IMR-90 (cell line): ENCODE data around the gene KRT80. TPM values are rescaled to one million over a fixed set of nuclear protein-coding genes. Genes with fewer than 3 reads are reported as not detected.

Experiments
- ATAC-seq: fragments of 200-7000 bp; cut with Tn5 transposase; 2 replicates; pipeline ENCODE4 v1.9.1; 2020; ENCODE audit warnings: low read depth, mild to moderate bottlenecking, moderate library complexity
- BruUV-seq: library from RNA; stranded (reverse); fragments of 400-500 nt; replicated peaks from 2 replicates; lab custom pipeline; 2021; lab: Mats Ljungman, UMichigan
- CTCF ChIA-PET: fragments of 300-600 bp; formaldehyde crosslinking; extraction: SDS; loops from one replicate; lab custom pipeline; 2021; ENCODE audit warnings: antibody characterized with exemption; lab: Yijun Ruan, JAX
- POLR2A ChIA-PET: fragments of 300-600 bp; sonication (Branson Sonifier 250); formaldehyde crosslinking; loops from one replicate; lab custom pipeline; 2022; ENCODE audit warnings: antibody characterized with exemption; ENCODE audit not compliant: unreplicated experiment; lab: Charles Lee
- DNase-seq: peaks from one replicate; pipeline ENCODE4 v3.0.0; 2013
- H2AFZ ChIP-seq: replicated peaks from 2 replicates; pipeline ENCODE3; 2013; ENCODE audit warnings: low read length, mild to moderate bottlenecking; ENCODE audit not compliant: poor library complexity
- H2AK5ac ChIP-seq: 2 replicates; pipeline ENCODE4 v1.6.1; 2013; ENCODE audit warnings: low read depth, low read length, inconsistent platforms
- H2AK9ac ChIP-seq: replicated peaks from 2 replicates; pipeline ENCODE3; 2013; ENCODE audit warnings: mild to moderate bottlenecking, low read depth, low read length, moderate library complexity; ENCODE audit not compliant: poor library complexity
- H2BK120ac ChIP-seq: 2 replicates; pipeline ENCODE4 v1.6.1; 2013; ENCODE audit warnings: low read depth, low read length, inconsistent platforms
- H2BK15ac ChIP-seq: 3 replicates; pipeline ENCODE4 v1.6.1; 2013; ENCODE audit warnings: low read depth, low read length, inconsistent platforms
- H2BK20ac ChIP-seq: 2 replicates; pipeline ENCODE4 v1.6.1; 2013; ENCODE audit warnings: low read depth, mild to moderate bottlenecking, inconsistent platforms, low read length, moderate library complexity
- H2BK5ac ChIP-seq: 2 replicates; pipeline ENCODE4 v1.6.1; 2013; ENCODE audit warnings: mild to moderate bottlenecking, low read depth, low read length, inconsistent platforms; ENCODE audit not compliant: poor library complexity, severe bottlenecking
- H3K14ac ChIP-seq: replicated peaks from 2 replicates; pipeline ENCODE4 v1.6.1; 2013; ENCODE audit warnings: low read depth, low read length, inconsistent platforms
- H3K18ac ChIP-seq: 2 replicates; pipeline ENCODE4 v1.6.1; 2013; ENCODE audit warnings: low read depth, low read length, control low read depth
- H3K23ac ChIP-seq: 2 replicates; pipeline ENCODE4 v1.6.1; 2013; ENCODE audit warnings: low read depth, low read length, inconsistent platforms
- H3K27ac ChIP-seq: 2 replicates; pipeline ENCODE4 v1.5.1; 2013; ENCODE audit warnings: mild to moderate bottlenecking, control low read depth, low read length; ENCODE audit not compliant: insufficient read depth
- H3K27me3 ChIP-seq: 2 replicates; pipeline ENCODE4 v1.6.1; 2013; ENCODE audit warnings: low read length; ENCODE audit not compliant: control insufficient read depth, insufficient read depth
- H3K36me3 ChIP-seq: 2 replicates; pipeline ENCODE4 v1.6.1; 2013; ENCODE audit warnings: low read length, mixed read lengths; ENCODE audit not compliant: control insufficient read depth, insufficient read depth
- H3K4ac ChIP-seq: 2 replicates; pipeline ENCODE4 v1.6.1; 2013; ENCODE audit warnings: low read depth, low read length, inconsistent platforms
- H3K4me1 ChIP-seq: 2 replicates; pipeline ENCODE4 v1.6.1; 2013; ENCODE audit warnings: low read length, mixed read lengths; ENCODE audit not compliant: control insufficient read depth, insufficient read depth
- H3K4me2 ChIP-seq: 2 replicates; pipeline ENCODE4 v1.6.1; 2013; ENCODE audit warnings: low read depth, mild to moderate bottlenecking, control low read depth, low read length, moderate library complexity
- H3K4me3 ChIP-seq: 2 replicates; pipeline ENCODE4 v1.5.1; 2013; ENCODE audit warnings: low read depth, mild to moderate bottlenecking, control low read depth, low read length, moderate library complexity; ENCODE audit not compliant: insufficient read depth
- H3K56ac ChIP-seq: 2 replicates; pipeline ENCODE4 v1.6.1; 2013; ENCODE audit warnings: low read length, inconsistent platforms; ENCODE audit not compliant: insufficient read depth; ENCODE audit errors: extremely low read depth
- H3K79me1 ChIP-seq, 2 experiments: 2 replicates each; pipeline ENCODE4 v1.6.1; 2013; ENCODE audit warnings: low read length in 2 of 2, inconsistent platforms in 1 of 2, low read depth in 1 of 2
- H3K9ac ChIP-seq: 2 replicates; pipeline ENCODE4 v1.6.1; 2013; ENCODE audit warnings: low read depth, low read length, control low read depth
- H3K9me1 ChIP-seq: 2 replicates; pipeline ENCODE4 v1.6.1; 2013; ENCODE audit warnings: low read length, inconsistent platforms; ENCODE audit not compliant: insufficient read depth
- H3K9me3 ChIP-seq: 2 replicates; pipeline ENCODE4 v1.6.1; 2013; ENCODE audit warnings: low read length; ENCODE audit not compliant: control insufficient read depth, insufficient read depth
- H4K20me1 ChIP-seq: 2 replicates; pipeline ENCODE4 v1.6.1; 2013; ENCODE audit warnings: low read length, inconsistent platforms; ENCODE audit not compliant: insufficient read depth
- H4K5ac ChIP-seq: 2 replicates; pipeline ENCODE4 v1.6.1; 2013; ENCODE audit warnings: mild to moderate bottlenecking, low read depth, low read length, control low read depth
- H4K8ac ChIP-seq, 2 experiments: 2 replicates each; pipeline ENCODE4 v1.6.1; 2013; ENCODE audit warnings: low read depth in 2 of 2, low read length in 2 of 2, control low read depth in 1 of 2, inconsistent platforms in 1 of 2
- H4K91ac ChIP-seq: 2 replicates; pipeline ENCODE4 v1.6.1; 2013; ENCODE audit warnings: low read depth, low read length, inconsistent platforms; ENCODE audit not compliant: insufficient read depth
- CEBPB ChIP-seq: IDR thresholded peaks from 2 replicates; pipeline ENCODE4 v1.6.1; 2012; ENCODE audit warnings: low read depth, low read length, improper control_type of control experiment
- CTCF ChIP-seq: conservative IDR thresholded peaks from 2 replicates; pipeline ENCODE4 v1.5.1; 2012; ENCODE audit warnings: mild to moderate bottlenecking, low read depth, low read length, improper control_type of control experiment
- FOS ChIP-seq: fragments of 150-350 bp; IDR thresholded peaks from 2 replicates; pipeline ENCODE4 v1.6.1; 2016; ENCODE audit warnings: low read depth, low read length
- MAFK ChIP-seq: IDR thresholded peaks from 2 replicates; pipeline ENCODE4 v1.6.1; 2012; ENCODE audit warnings: low read depth, low read length, improper control_type of control experiment
- NFE2L2 ChIP-seq: fragments of 150-350 bp; IDR thresholded peaks from 2 replicates; pipeline ENCODE4 v1.6.1; 2016; ENCODE audit warnings: low read depth, mild to moderate bottlenecking, low read length
- POLR2A ChIP-seq: IDR thresholded peaks from 2 replicates; pipeline ENCODE4 v1.6.1; 2012; ENCODE audit warnings: mild to moderate bottlenecking, low read depth, low read length
- RAD21 ChIP-seq: IDR thresholded peaks from 2 replicates; pipeline ENCODE4 v1.6.1; 2012; ENCODE audit warnings: low read length, improper control_type of control experiment
- RCOR1 ChIP-seq: IDR thresholded peaks from 2 replicates; pipeline ENCODE4 v1.6.1; 2012; ENCODE audit warnings: mild to moderate bottlenecking, low read length, improper control_type of control experiment; ENCODE audit not compliant: insufficient replicate concordance
- RFX5 ChIP-seq: IDR thresholded peaks from 2 replicates; pipeline ENCODE4 v1.8.0; 2012; ENCODE audit warnings: low read depth, mild to moderate bottlenecking, low read length, moderate library complexity
- WGBS, 2 experiments: methylation state at CpG; one replicate each; pipeline versions ENCODE4 v1.1.5 to v1.1.7; 2013; ENCODE audit warnings: missing lambda C conversion rate in 2 of 2; ENCODE audit not compliant: insufficient read length in 1 of 2; ENCODE audit errors: extremely low coverage in 2 of 2; 5-methylcytosine and 5-hydroxymethylcytosine counted together
- dilution Hi-C: fragments of 300-500 bp; cut with HindIII; formaldehyde crosslinking; loops from one replicate; pipeline ENCODE4 v1.14.3; 2018; ENCODE audit warnings: low sequenced_read_pairs; ENCODE audit not compliant: unreplicated experiment
- in situ Hi-C: fragments of 300-500 bp; cut with MboI; formaldehyde crosslinking; loops from 3 replicates; pipeline ENCODE4 v1.14.3; 2019; ENCODE audit warnings: low sequenced_read_pairs, inconsistent platforms, mixed read lengths
- intact Hi-C: fragments of 100-400 bp; cut with micrococcal nuclease; formaldehyde crosslinking; loops from 2 replicates; pipeline ENCODE4 v1.10.0; 2022
- polyA plus RNA-seq, 3 experiments: library from polyadenylated mRNA; depleted of rRNA; stranded (reverse); fragments of >200 nt; gene quantifications; 2 replicates each; pipeline ENCODE4 v1.2.3, GENCODE V29; 2012; ENCODE audit warnings: low replicate concordance in 1 of 3
- total RNA-seq: library from RNA; depleted of rRNA; stranded (reverse); fragments of >200 nt; gene quantifications from 2 replicates; pipeline ENCODE4 v1.2.3, GENCODE V29; 2012

KRT80 gene
- total and polyA plus RNA-seq, 2 of the 4 experiments (the other 2 are of a cell fraction) = 0.54 to 3.4 TPM

GRCh38 chr12:52156311-52156710, 35.5 kb downstream of the KRT80 start:
- WGBS, 2 experiments = 58% methylated on average over 2 of the region's 4 CpGs; no CpG with 5 or more reads in 1 of the 2 experiments
- Histone ChIP-seq H3K9ac (no peak overlapping the region), H3K4ac (no peak overlapping the region), H3K27ac (no peak overlapping the region), H2BK20ac (no peak overlapping the region), H3K4me1 (no peaks in the 10 kb centered on the region), H3K23ac (no peak overlapping the region), H4K91ac (no peak overlapping the region), H3K9me3 (no peaks in the 10 kb centered on the region), H4K5ac (no peak overlapping the region), H3K9me1 (peaks cover 12% of the 10 kb centered on the region; the same call in 1 of the 2 replicates), H3K36me3 (no peaks in the 10 kb centered on the region), H3K14ac (no peak overlapping the region), H4K20me1 (no peaks in the 10 kb centered on the region), H2AK9ac (no peak overlapping the region), H3K56ac (no peak overlapping the region), H4K8ac (no peak overlapping the region), H2AFZ (peak overlapping the region; percentile 18), H3K79me1 (no peaks in the 10 kb centered on the region), H2AK5ac (peak overlapping the region; percentile 38; the same call in 1 of the 2 replicates), H2BK5ac (no peak overlapping the region), H2BK120ac (0 out of 2 replicates have a peak overlapping the region, but pooled peaks have one; percentile 38), H3K4me2 (no peak overlapping the region), H3K27me3 (no peaks in the 10 kb centered on the region), H2BK15ac (no peak overlapping the region; the same call in 2 of the 3 replicates), H3K4me3 (no peak overlapping the region), H3K18ac (no peak overlapping the region)
- TF ChIP-seq FOS (no peak), CTCF (no peak), MAFK (no peak), NFE2L2 (no peak), RAD21 (no peak), CEBPB (no peak), RCOR1 (no peak), RFX5 (no peak), POLR2A (no peak)
- dilution Hi-C loops (no loop called here), intact Hi-C loops (loop anchor here (1.0 to 2.0 kb wide), 7 partner anchors 56 to 723 kb away; no protein-coding TSS in a partner anchor), in situ Hi-C loops (loop anchor here (5.0 to 10.0 kb wide), 3 partner anchors 171 to 818 kb away; no protein-coding TSS in a partner anchor)
- CTCF ChIA-PET = interaction anchor here (0.6 to 2.2 kb wide), 7 partner anchors 9 to 216 kb away, joined by 3 to 6 read pairs (median 3); no protein-coding TSS in a partner anchor
- POLR2A ChIA-PET = no interaction called here
- DNase-seq (peak; percentile 31), ATAC-seq (no peak)
- BruUV-seq = no TSS peak
